ENCODE data around the gene FAM20B. TPM values are rescaled to one million over a fixed set of nuclear protein-coding genes. Genes with fewer than 3 reads are reported as not detected.

FAM20B gene
- total and polyA plus RNA-seq, 2 of the 13 experiments (the other 11 are each of a cell fraction or from before 2014, with no cell fraction given): 13.8 to 26.9 TPM

DNA sequence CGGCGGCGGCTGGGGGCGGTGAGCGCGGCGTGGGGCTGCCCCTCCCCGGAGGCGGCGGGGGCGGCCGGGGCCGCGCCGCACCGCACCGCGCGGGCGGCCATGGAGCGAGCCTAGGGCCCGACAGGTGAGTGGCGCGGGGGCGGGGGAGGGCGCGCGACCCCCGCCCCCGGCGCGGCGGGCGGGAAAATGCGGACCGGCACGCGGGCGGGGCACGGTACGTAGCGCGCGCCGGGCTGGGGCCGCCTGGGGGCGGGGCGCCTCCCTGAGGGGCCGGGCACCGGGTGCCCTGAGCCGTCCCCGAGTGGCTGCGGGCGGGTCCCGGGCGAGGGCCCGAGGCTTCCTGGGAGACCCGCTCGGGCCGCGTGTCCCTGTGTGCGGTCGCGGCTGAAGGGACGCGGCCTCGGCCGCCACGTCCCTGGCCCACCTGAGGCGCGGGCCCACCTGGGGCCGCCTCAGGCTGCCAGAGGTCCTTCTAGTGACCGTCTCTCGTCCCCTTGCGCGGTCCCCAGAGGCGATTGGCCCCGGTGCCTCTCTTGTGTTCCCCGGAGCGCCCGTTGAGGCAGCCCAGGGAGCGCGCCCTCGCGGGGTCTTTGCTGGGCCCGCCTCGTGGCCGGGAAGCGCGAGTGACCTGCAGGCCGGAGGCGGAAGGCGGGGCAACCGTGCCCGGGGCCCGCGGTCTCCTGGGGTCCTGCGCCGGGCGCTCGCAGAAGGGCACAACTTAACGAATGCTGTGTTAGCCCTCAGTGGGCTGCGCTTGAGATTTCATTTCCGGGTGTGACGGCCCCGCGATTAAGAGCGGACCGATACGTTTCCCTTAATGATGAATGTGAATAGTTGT is 500 bp downstream of the FAM20B start (continued):
- TF ChIP-seq ZNF431 (CRISPR knock-in tag; IDR thresholded peaks at IDR 0.05; ENCODE audit: borderline replicate concordance, low read depth) (0 out of 2 replicates have a peak, but pooled peaks have one; percentile 22), ZBTB7A (CRISPR knock-in tag; IDR thresholded peaks at IDR 0.05) (0 out of 2 replicates have a peak, but pooled peaks have one; percentile 26), RBAK (CRISPR knock-in tag; IDR thresholded peaks at IDR 0.05) (no peak), ZNF562 (CRISPR knock-in tag; IDR thresholded peaks at IDR 0.05; ENCODE audit: borderline replicate concordance) (no peak), NONO (IDR thresholded peaks at IDR 0.05) (no peak), NONO (CRISPR knock-in tag; conservative IDR thresholded peaks at IDR 0.05) (peak; percentile 33; the same call in 1 of the 2 replicates), MEIS1 (CRISPR knock-in tag; IDR thresholded peaks at IDR 0.05; ENCODE audit: borderline replicate concordance) (0 out of 2 replicates have a peak, but pooled peaks have one; percentile 40), ZFAT (CRISPR knock-in tag; conservative IDR thresholded peaks at IDR 0.05) (peak; percentile 36; the same call in 1 of the 2 replicates), MED13 (CRISPR knock-in tag; IDR thresholded peaks at IDR 0.05) (peak; percentile 37; the same call in 1 of the 2 replicates), CENPX (CRISPR knock-in tag; IDR thresholded peaks at IDR 0.05) (no peak), NFKB2 (CRISPR knock-in tag; IDR thresholded peaks at IDR 0.05; ENCODE audit: borderline replicate concordance) (peak; percentile 82; the same call in 1 of the 2 replicates), ZNF121 (CRISPR knock-in tag; IDR thresholded peaks at IDR 0.05) (peak; percentile 27; the same call in 1 of the 2 replicates), ZNF543 (CRISPR knock-in tag; IDR thresholded peaks at IDR 0.05) (peak; percentile 87), SNAI1 (CRISPR knock-in tag; IDR thresholded peaks at IDR 0.05; ENCODE audit: borderline replicate concordance) (no peak), ERF (CRISPR knock-in tag; IDR thresholded peaks at IDR 0.05) (peak; percentile 72), HOXA5 (CRISPR knock-in tag; IDR thresholded peaks at IDR 0.05) (peak; percentile 84), ZNF569 (CRISPR knock-in tag; IDR thresholded peaks at IDR 0.05; ENCODE audit: borderline replicate concordance) (no peak), ZNF17 (CRISPR knock-in tag; IDR thresholded peaks at IDR 0.05) (no peak), ZNF343 (CRISPR knock-in tag; IDR thresholded peaks at IDR 0.05) (peak; percentile 33; the same call in 1 of the 2 replicates)
- TF ChIP-seq, protein P1, sequence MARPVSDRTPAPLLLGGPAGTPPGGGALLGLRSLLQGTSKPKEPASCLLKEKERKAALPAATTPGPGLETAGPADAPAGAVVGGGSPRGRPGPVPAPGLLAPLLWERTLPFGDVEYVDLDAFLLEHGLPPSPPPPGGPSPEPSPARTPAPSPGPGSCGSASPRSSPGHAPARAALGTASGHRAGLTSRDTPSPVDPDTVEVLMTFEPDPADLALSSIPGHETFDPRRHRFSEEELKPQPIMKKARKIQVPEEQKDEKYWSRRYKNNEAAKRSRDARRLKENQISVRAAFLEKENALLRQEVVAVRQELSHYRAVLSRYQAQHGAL (CRISPR knock-in tag; IDR thresholded peaks at IDR 0.05; ENCODE audit: not compliant biosample characterization): peak; percentile 44
- TF ChIP-seq, protein P2, sequence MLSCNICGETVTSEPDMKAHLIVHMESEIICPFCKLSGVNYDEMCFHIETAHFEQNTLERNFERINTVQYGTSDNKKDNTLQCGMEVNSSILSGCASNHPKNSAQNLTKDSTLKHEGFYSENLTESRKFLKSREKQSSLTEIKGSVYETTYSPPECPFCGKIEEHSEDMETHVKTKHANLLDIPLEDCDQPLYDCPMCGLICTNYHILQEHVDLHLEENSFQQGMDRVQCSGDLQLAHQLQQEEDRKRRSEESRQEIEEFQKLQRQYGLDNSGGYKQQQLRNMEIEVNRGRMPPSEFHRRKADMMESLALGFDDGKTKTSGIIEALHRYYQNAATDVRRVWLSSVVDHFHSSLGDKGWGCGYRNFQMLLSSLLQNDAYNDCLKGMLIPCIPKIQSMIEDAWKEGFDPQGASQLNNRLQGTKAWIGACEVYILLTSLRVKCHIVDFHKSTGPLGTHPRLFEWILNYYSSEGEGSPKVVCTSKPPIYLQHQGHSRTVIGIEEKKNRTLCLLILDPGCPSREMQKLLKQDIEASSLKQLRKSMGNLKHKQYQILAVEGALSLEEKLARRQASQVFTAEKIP (CRISPR knock-in tag; IDR thresholded peaks at IDR 0.05; ENCODE audit: borderline replicate concordance): no peak
- TF ChIP-seq, protein P3, sequence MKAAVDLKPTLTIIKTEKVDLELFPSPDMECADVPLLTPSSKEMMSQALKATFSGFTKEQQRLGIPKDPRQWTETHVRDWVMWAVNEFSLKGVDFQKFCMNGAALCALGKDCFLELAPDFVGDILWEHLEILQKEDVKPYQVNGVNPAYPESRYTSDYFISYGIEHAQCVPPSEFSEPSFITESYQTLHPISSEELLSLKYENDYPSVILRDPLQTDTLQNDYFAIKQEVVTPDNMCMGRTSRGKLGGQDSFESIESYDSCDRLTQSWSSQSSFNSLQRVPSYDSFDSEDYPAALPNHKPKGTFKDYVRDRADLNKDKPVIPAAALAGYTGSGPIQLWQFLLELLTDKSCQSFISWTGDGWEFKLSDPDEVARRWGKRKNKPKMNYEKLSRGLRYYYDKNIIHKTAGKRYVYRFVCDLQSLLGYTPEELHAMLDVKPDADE (CRISPR knock-in tag; IDR thresholded peaks at IDR 0.05): peak; percentile 37; the same call in 1 of the 2 replicates
- TF ChIP-seq, protein P4, sequence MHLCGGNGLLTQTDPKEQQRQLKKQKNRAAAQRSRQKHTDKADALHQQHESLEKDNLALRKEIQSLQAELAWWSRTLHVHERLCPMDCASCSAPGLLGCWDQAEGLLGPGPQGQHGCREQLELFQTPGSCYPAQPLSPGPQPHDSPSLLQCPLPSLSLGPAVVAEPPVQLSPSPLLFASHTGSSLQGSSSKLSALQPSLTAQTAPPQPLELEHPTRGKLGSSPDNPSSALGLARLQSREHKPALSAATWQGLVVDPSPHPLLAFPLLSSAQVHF (CRISPR knock-in tag; IDR thresholded peaks at IDR 0.05): 0 out of 2 replicates have a peak, but pooled peaks have one; percentile 24
